SK-N-SH treated with all-trans-retinoic acid at 6 μM for 48 hours (cell line): Measurements from ENCODE around the gene FNDC3B.

Experiments used
- CSDC2 ChIP-seq: fragments of 250-450 bp; sonication (Bioruptor Pico); IDR thresholded peaks from 2 replicates; pipeline ENCODE4 v1.5.0; 2020; ENCODE audit warnings: mild to moderate bottlenecking, moderate library complexity
- GLIS3 ChIP-seq: fragments of 250-450 bp; sonication (Bioruptor Pico); IDR thresholded peaks from 2 replicates; pipeline ENCODE4 v1.5.0; 2020; ENCODE audit warnings: mild to moderate bottlenecking, moderate library complexity
- ISL1 ChIP-seq: fragments of 250-450 bp; sonication (Bioruptor Pico); IDR thresholded peaks from 2 replicates; pipeline ENCODE4 v2.1.2; 2022; ENCODE audit warnings: mild to moderate bottlenecking, moderate library complexity
- ZFP3 ChIP-seq: fragments of 250-450 bp; sonication (Bioruptor Pico); IDR thresholded peaks from 2 replicates; pipeline ENCODE4 v1.5.0; 2020; ENCODE audit warnings: mild to moderate bottlenecking, moderate library complexity
- ZFP30 ChIP-seq: fragments of 450-650 bp; formaldehyde crosslinking; IDR thresholded peaks from 2 replicates; pipeline ENCODE4 v1.5.0; 2022; ENCODE audit warnings: mild to moderate bottlenecking, moderate library complexity
- TF ChIP-seq, protein P1 (sequence below): fragments of 250-450 bp; sonication (Bioruptor Pico); IDR thresholded peaks from 2 replicates; pipeline ENCODE4 v1.8.0; 2021; ENCODE audit warnings: low read depth, mild to moderate bottlenecking, moderate library complexity, borderline replicate concordance
- TF ChIP-seq, protein P2 (sequence below): fragments of 250-450 bp; sonication (Bioruptor Pico); IDR thresholded peaks from 2 replicates; pipeline ENCODE4 v1.8.0; 2020; ENCODE audit warnings: mild to moderate bottlenecking, moderate library complexity, borderline replicate concordance
- TF ChIP-seq, protein P3 (sequence below): fragments of 250-450 bp; sonication (Bioruptor Pico); IDR thresholded peaks from 2 replicates; pipeline ENCODE4 v1.5.0; 2020; ENCODE audit warnings: mild to moderate bottlenecking, moderate library complexity
- TF ChIP-seq, protein P4 (sequence below): fragments of 250-450 bp; sonication (Bioruptor Pico); IDR thresholded peaks from 2 replicates; pipeline ENCODE4 v1.5.1; 2020; ENCODE audit warnings: low read depth, mild to moderate bottlenecking, moderate library complexity

DNA sequence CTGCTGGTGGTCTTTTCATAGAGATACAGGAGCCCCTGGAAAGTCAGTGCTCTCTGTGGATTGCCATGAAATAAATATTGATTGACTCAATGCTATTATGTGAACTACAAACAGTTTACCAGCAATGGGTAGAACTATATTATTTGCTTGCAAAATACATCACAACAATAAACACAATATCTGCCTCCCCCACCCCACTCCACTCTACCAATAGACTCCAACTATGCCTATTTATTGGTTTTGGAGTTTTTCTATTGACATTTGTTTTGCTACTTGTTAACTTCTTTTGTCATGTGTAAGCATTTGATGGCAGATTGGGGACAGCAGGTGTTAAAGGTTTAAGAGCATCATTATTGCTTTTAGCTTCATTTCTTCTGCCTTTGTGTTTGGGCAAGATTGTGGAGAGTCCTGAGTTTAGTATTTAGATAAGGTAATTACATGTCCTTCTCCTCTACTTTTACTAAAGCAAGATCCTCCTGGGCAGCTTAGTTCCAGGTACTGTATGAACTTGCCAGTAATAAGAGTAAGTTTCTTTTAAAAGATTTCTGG, 8.3 kb downstream of the FNDC3B start:
- TF ChIP-seq GLIS3 (no peak), CSDC2 (CRISPR knock-in tag) (no peak), ZFP3 (no peak), ISL1 (CRISPR knock-in tag) (no peak), ZFP30 (CRISPR knock-in tag) (no peak)
- TF ChIP-seq, protein P1, sequence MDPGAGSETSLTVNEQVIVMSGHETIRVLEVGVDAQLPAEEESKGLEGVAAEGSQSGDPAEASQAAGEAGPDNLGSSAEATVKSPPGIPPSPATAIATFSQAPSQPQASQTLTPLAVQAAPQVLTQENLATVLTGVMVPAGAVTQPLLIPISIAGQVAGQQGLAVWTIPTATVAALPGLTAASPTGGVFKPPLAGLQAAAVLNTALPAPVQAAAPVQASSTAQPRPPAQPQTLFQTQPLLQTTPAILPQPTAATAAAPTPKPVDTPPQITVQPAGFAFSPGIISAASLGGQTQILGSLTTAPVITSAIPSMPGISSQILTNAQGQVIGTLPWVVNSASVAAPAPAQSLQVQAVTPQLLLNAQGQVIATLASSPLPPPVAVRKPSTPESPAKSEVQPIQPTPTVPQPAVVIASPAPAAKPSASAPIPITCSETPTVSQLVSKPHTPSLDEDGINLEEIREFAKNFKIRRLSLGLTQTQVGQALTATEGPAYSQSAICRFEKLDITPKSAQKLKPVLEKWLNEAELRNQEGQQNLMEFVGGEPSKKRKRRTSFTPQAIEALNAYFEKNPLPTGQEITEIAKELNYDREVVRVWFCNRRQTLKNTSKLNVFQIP = no peak
- TF ChIP-seq, protein P2, sequence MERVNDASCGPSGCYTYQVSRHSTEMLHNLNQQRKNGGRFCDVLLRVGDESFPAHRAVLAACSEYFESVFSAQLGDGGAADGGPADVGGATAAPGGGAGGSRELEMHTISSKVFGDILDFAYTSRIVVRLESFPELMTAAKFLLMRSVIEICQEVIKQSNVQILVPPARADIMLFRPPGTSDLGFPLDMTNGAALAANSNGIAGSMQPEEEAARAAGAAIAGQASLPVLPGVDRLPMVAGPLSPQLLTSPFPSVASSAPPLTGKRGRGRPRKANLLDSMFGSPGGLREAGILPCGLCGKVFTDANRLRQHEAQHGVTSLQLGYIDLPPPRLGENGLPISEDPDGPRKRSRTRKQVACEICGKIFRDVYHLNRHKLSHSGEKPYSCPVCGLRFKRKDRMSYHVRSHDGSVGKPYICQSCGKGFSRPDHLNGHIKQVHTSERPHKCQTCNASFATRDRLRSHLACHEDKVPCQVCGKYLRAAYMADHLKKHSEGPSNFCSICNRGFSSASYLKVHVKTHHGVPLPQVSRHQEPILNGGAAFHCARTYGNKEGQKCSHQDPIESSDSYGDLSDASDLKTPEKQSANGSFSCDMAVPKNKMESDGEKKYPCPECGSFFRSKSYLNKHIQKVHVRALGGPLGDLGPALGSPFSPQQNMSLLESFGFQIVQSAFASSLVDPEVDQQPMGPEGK (CRISPR knock-in tag) = no peak
- TF ChIP-seq, protein P3, sequence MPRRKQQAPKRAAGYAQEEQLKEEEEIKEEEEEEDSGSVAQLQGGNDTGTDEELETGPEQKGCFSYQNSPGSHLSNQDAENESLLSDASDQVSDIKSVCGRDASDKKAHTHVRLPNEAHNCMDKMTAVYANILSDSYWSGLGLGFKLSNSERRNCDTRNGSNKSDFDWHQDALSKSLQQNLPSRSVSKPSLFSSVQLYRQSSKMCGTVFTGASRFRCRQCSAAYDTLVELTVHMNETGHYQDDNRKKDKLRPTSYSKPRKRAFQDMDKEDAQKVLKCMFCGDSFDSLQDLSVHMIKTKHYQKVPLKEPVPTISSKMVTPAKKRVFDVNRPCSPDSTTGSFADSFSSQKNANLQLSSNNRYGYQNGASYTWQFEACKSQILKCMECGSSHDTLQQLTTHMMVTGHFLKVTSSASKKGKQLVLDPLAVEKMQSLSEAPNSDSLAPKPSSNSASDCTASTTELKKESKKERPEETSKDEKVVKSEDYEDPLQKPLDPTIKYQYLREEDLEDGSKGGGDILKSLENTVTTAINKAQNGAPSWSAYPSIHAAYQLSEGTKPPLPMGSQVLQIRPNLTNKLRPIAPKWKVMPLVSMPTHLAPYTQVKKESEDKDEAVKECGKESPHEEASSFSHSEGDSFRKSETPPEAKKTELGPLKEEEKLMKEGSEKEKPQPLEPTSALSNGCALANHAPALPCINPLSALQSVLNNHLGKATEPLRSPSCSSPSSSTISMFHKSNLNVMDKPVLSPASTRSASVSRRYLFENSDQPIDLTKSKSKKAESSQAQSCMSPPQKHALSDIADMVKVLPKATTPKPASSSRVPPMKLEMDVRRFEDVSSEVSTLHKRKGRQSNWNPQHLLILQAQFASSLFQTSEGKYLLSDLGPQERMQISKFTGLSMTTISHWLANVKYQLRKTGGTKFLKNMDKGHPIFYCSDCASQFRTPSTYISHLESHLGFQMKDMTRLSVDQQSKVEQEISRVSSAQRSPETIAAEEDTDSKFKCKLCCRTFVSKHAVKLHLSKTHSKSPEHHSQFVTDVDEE (CRISPR knock-in tag) = no peak
- TF ChIP-seq, protein P4, sequence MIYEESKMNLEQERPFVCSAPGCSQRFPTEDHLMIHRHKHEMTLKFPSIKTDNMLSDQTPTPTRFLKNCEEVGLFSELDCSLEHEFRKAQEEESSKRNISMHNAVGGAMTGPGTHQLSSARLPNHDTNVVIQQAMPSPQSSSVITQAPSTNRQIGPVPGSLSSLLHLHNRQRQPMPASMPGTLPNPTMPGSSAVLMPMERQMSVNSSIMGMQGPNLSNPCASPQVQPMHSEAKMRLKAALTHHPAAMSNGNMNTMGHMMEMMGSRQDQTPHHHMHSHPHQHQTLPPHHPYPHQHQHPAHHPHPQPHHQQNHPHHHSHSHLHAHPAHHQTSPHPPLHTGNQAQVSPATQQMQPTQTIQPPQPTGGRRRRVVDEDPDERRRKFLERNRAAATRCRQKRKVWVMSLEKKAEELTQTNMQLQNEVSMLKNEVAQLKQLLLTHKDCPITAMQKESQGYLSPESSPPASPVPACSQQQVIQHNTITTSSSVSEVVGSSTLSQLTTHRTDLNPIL = no peak
